Measurements from ENCODE around the gene MAMLD1. TPM values are rescaled to one million over a fixed set of nuclear protein-coding genes. Genes with fewer than 3 reads are reported as not detected.

The MAMLD1 gene
- total and polyA plus RNA-seq, 2 of the 8 experiments (the other 6 are each of a cell fraction or from before 2014, with no cell fraction given) = 0.09 to 0.26 TPM

GRCh38 chrX:150372280-150372679 lies 9.2 kb downstream of the MAMLD1 start:
- no peak overlapping the region for H2BK15ac ChIP-seq (ENCODE audit: low read length)
- no peak overlapping the region for H3K9ac ChIP-seq (replicated peaks in 1 of 4; ENCODE audit: extremely low read depth in 1 of 4, low read depth in 3 of 4, low read length in 3 of 4)
- H2BK12ac ChIP-seq (ENCODE audit: low read depth, low read length) = no peak overlapping the region
- no peak overlapping the region for H4K91ac ChIP-seq (replicated peaks; ENCODE audit: insufficient read length, low read length)
- CTCF ChIA-PET (ENCODE audit: partially characterized antibody) = interaction anchor here (0.6 to 0.9 kb wide), 2 partner anchors 34 to 137 kb away, joined by 3 to 4 read pairs; no protein-coding TSS in a partner anchor
- H2BK5ac ChIP-seq (ENCODE audit: low read depth, low read length) = no peak overlapping the region
- 89% methylated on average over 8 of the region's 8 CpGs; no CpG with 5 or more reads in 1 of the 2 experiments for WGBS, 2 experiments (ENCODE audit: extremely low coverage in 1 of 2, insufficient coverage in 1 of 2, insufficient read length in 1 of 2, insufficient replicate concordance in 2 of 2, low coverage in 1 of 2, low lambda C conversion rate in 2 of 2, missing lambda C conversion rate in 1 of 2)
- no peak overlapping the region for H2AFZ ChIP-seq (ENCODE audit: low read length)
- POLR2A ChIA-PET (ENCODE audit: partially characterized antibody) = no interaction called here
- peaks cover 0 to under 1% (median 0%) of the 10 kb centered on the region in 4 experiments; a peak in 2 of 7 replicates for H3K27me3 ChIP-seq (replicated peaks in 1 of 4; ENCODE audit: control insufficient read depth in 3 of 4, extremely low read depth in 1 of 4, insufficient read depth in 3 of 4, low read length in 3 of 4)
- FAIRE-seq = no peak
- H3K14ac ChIP-seq (ENCODE audit: insufficient read length) = no peak overlapping the region
- H3K4me1 ChIP-seq (replicated peaks in 1 of 4; ENCODE audit: control insufficient read depth in 3 of 4, insufficient read depth in 4 of 4, low read length in 3 of 4) = peaks cover 0 to 4% (median 0%) of the 10 kb centered on the region in 4 experiments; a peak in 2 of 7 replicates
- no peak overlapping the region for H3K27ac ChIP-seq (ENCODE audit: low read depth, low read length)
- H4K8ac ChIP-seq (ENCODE audit: extremely low read depth, insufficient read depth, low read length) = no peak overlapping the region
- H3K79me1 ChIP-seq (ENCODE audit: low read depth, low read length) = no peaks in the 10 kb centered on the region
- no peak overlapping the region for H3K56ac ChIP-seq (replicated peaks; ENCODE audit: insufficient read length, low read depth, low read length)
- H3K18ac ChIP-seq (ENCODE audit: extremely low read depth, low read length) = no peak overlapping the region
- no peak overlapping the region for H3K23ac ChIP-seq (ENCODE audit: insufficient read length)
- TF ChIP-seq ZNF274 (IDR thresholded peaks at IDR 0.05; ENCODE audit: borderline replicate concordance, extremely low read depth, low read length) (no peak), BRCA1 (IDR thresholded peaks at IDR 0.05; ENCODE audit: low read depth, low read length) (no peak), KDM5A (IDR thresholded peaks at IDR 0.05; ENCODE audit: low read length) (no peak)
- H3K4me2 ChIP-seq (ENCODE audit: insufficient read depth in 1 of 2, low read depth in 2 of 2, low read length in 2 of 2) = no peak overlapping the region
- no peaks in the 10 kb centered on the region for H3K36me3 ChIP-seq (ENCODE audit: control insufficient read depth in 2 of 4, insufficient read depth in 4 of 4, low read length in 3 of 4)
- no peaks in the 10 kb centered on the region for H3K23me2 ChIP-seq (ENCODE audit: low read depth, low read length)
- no peaks in the 10 kb centered on the region for H4K20me1 ChIP-seq (replicated peaks in 1 of 2; ENCODE audit: control insufficient read depth in 1 of 2, insufficient read depth in 2 of 2, low read length in 2 of 2)
- H4K5ac ChIP-seq (ENCODE audit: insufficient read length, low read depth, low read length) = no peak overlapping the region
- H3K9me3 ChIP-seq (ENCODE audit: insufficient read depth in 2 of 2, low read depth in 1 of 2, low read length in 1 of 2) = no peaks in the 10 kb centered on the region
- no peak overlapping the region for H3K4ac ChIP-seq (replicated peaks; ENCODE audit: insufficient read length, low read depth, low read length)
- H2BK20ac ChIP-seq (ENCODE audit: low read length) = no peak overlapping the region
- H2BK120ac ChIP-seq (replicated peaks; ENCODE audit: low read depth, low read length) = no peak overlapping the region
- no peak for DNase-seq (ENCODE audit: low read depth in 1 of 2, low spot score in 2 of 2)
- H3K79me2 ChIP-seq (ENCODE audit: control insufficient read depth in 1 of 2, insufficient read depth in 2 of 2, low read length in 2 of 2) = no peaks in the 10 kb centered on the region
- no peak overlapping the region for H2AK5ac ChIP-seq (ENCODE audit: low read depth, low read length)
- H3K4me3 ChIP-seq (ENCODE audit: extremely low read depth in 1 of 4, insufficient read depth in 2 of 4, low read depth in 3 of 4, low read length in 4 of 4) = no peak overlapping the region
